Lower leg skin (tissue), 3 donors: ENCODE data around the gene ZNF385C.

Experiments
- POLR2A ChIP-seq, 2 donors: fragments of 450-650 bp; IDR thresholded peaks; one replicate each; pipeline ENCODE4 v1.6.1; 2016 to 2017; ENCODE audit warnings: antibody characterized with exemption in 2 of 2, mild to moderate bottlenecking in 1 of 2, moderate library complexity in 1 of 2
- TF ChIP-seq, protein P1 (sequence below), 3 donors: fragments of 450-650 bp; IDR thresholded peaks; one replicate each; pipeline ENCODE4 v1.5.1; 2016; ENCODE audit warnings: antibody characterized with exemption in 3 of 3, mild to moderate bottlenecking in 3 of 3, moderate library complexity in 2 of 3

DNA sequence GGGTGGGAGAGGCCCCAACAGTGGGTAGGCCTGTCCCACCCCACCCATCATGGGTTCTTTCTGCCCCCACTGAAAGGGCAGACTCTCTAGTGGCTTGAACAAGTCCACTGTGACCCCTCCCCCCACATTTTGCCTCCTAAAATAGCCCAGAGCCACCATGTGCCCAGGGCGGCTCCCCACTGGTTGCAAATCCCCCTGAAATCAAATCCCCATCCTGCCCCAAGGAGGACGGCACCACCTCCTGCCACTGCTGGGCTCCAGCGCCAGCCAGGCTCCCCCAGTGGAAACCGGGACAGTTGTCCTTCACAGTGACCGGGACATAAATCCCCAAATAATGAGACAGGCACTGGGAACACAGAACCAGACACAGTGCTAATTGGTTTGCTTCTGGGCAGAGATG, 20.5 kb downstream of the ZNF385C start:
- TF ChIP-seq, protein P1, sequence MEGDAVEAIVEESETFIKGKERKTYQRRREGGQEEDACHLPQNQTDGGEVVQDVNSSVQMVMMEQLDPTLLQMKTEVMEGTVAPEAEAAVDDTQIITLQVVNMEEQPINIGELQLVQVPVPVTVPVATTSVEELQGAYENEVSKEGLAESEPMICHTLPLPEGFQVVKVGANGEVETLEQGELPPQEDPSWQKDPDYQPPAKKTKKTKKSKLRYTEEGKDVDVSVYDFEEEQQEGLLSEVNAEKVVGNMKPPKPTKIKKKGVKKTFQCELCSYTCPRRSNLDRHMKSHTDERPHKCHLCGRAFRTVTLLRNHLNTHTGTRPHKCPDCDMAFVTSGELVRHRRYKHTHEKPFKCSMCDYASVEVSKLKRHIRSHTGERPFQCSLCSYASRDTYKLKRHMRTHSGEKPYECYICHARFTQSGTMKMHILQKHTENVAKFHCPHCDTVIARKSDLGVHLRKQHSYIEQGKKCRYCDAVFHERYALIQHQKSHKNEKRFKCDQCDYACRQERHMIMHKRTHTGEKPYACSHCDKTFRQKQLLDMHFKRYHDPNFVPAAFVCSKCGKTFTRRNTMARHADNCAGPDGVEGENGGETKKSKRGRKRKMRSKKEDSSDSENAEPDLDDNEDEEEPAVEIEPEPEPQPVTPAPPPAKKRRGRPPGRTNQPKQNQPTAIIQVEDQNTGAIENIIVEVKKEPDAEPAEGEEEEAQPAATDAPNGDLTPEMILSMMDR (IDR thresholded peaks at IDR 0.05): no peak
- no peak for TF ChIP-seq POLR2A (IDR thresholded peaks at IDR 0.05)
